GM18907 (cell line): ENCODE results near the gene UNKL.
A peak's percentile ranks its signal among the peaks of the same experiment; 100 is the strongest.

Source experiments
- ATAC-seq: cut with Tn5 transposase; IDR thresholded peaks from one replicate; pipeline ENCODE4 v1.9.1; 2021; ENCODE audit warnings: mild to moderate bottlenecking, moderate library complexity; ENCODE audit not compliant: unreplicated experiment

UNKL gene

GRCh38 chr16:1414532-1415260 is at the start of gene UNKL:
UNKL (minus strand) TSS chr16:1414704; CDS start chr16:1414691, 13 bp downstream.
- peak; percentile 38 for ATAC-seq

- ATAC-seq: no peak
Measured at GRCh38 chr16:1461146-1461545, 46.6 kb upstream of the UNKL start.

GRCh38 chr16:1460602-1461138 is 46.2 kb upstream of the UNKL start:
- no peak for ATAC-seq

- no peak for ATAC-seq
Measured at GRCh38 chr16:1459967-1460366, 45.5 kb upstream of the UNKL start.

GRCh38 chr16:1458977-1459341 is 44.5 kb upstream of the UNKL start:
- no peak for ATAC-seq

- no peak for ATAC-seq
Measured at GRCh38 chr16:1458336-1458976, 44.0 kb upstream of the UNKL start.

GRCh38 chr16:1457489-1458245 is 43.2 kb upstream of the UNKL start:
- no peak for ATAC-seq

GRCh38 chr16:1456951-1457350 is 42.4 kb upstream of the UNKL start:
- ATAC-seq: no peak

GRCh38 chr16:1455190-1456171 is 41.0 kb upstream of the UNKL start:
- ATAC-seq: no peak

- ATAC-seq: no peak
Measured at GRCh38 chr16:1454561-1454960, 40.1 kb upstream of the UNKL start.

- ATAC-seq: no peak
Measured at GRCh38 chr16:1453316-1453715, 38.8 kb upstream of the UNKL start.

- no peak for ATAC-seq
Measured at GRCh38 chr16:1452530-1452929, 38.0 kb upstream of the UNKL start.

- ATAC-seq: no peak
Measured at GRCh38 chr16:1451702-1452392, 37.3 kb upstream of the UNKL start.

GRCh38 chr16:1450841-1451240 is 36.3 kb upstream of the UNKL start:
- ATAC-seq: no peak

- no peak for ATAC-seq
Measured at GRCh38 chr16:1450218-1450617, 35.7 kb upstream of the UNKL start.

GRCh38 chr16:1449201-1449788 is 34.8 kb upstream of the UNKL start:
- ATAC-seq: no peak

- ATAC-seq: no peak
Measured at GRCh38 chr16:1448536-1449116, 34.1 kb upstream of the UNKL start.

GRCh38 chr16:1447965-1448364 is 33.5 kb upstream of the UNKL start:
- no peak for ATAC-seq
